Hematopoietic multipotent progenitor cell treated with erythropoietin and hydrocortisone succinate and interleukin-3 and kit ligand, for 4 days (in vitro differentiated cells): Measurements from ENCODE around the gene COL23A1.

Experiments used
- DNase-seq: peaks from one replicate; pipeline ENCODE4 v3.0.0-alpha.2; 2015

The COL23A1 gene

GRCh38 chr5:178553517-178553916, 36.7 kb downstream of the COL23A1 start:
- no peak for DNase-seq

GRCh38 chr5:178551468-178551867, 38.7 kb downstream of the COL23A1 start:
- DNase-seq, result no peak

- peak; percentile 74 for DNase-seq
Measured at GRCh38 chr5:178551059-178551458, 39.1 kb downstream of the COL23A1 start.

- DNase-seq, result no peak
Measured at GRCh38 chr5:178548746-178549145, 41.4 kb downstream of the COL23A1 start.

GRCh38 chr5:178547753-178548415, 42.3 kb downstream of the COL23A1 start:
- no peak for DNase-seq

GRCh38 chr5:178547052-178547666, 43.0 kb downstream of the COL23A1 start:
- no peak for DNase-seq

- no peak for DNase-seq
Measured at GRCh38 chr5:178546675-178547033, 43.5 kb downstream of the COL23A1 start.

GRCh38 chr5:178545941-178546674, 44.1 kb downstream of the COL23A1 start:
- DNase-seq, result no peak

- no peak for DNase-seq
Measured at GRCh38 chr5:178545176-178545575, 45.0 kb downstream of the COL23A1 start.

GRCh38 chr5:178544166-178544834, 45.9 kb downstream of the COL23A1 start:
- DNase-seq, result no peak

- no peak for DNase-seq
Measured at GRCh38 chr5:178542455-178542854, 47.7 kb downstream of the COL23A1 start.

- no peak for DNase-seq
Measured at GRCh38 chr5:178540526-178540925, 49.7 kb downstream of the COL23A1 start.

- DNase-seq, result peak; percentile 66
Measured at GRCh38 chr5:178538741-178539229, 51.4 kb downstream of the COL23A1 start.

- DNase-seq, result no peak
Measured at GRCh38 chr5:178537467-178538371, 52.5 kb downstream of the COL23A1 start.

GRCh38 chr5:178536541-178537466, 53.4 kb downstream of the COL23A1 start:
- no peak for DNase-seq

- DNase-seq, result peak; percentile 97
Measured at GRCh38 chr5:178535299-178536175, 54.7 kb downstream of the COL23A1 start.

GRCh38 chr5:178533136-178533535, 57.1 kb downstream of the COL23A1 start:
- DNase-seq, result peak; percentile 25

GRCh38 chr5:178532666-178533065, 57.5 kb downstream of the COL23A1 start:
- DNase-seq, result peak; percentile 54

GRCh38 chr5:178532236-178532635, 58.0 kb downstream of the COL23A1 start:
- no peak for DNase-seq

- DNase-seq, result no peak
Measured at GRCh38 chr5:178531786-178532185, 58.4 kb downstream of the COL23A1 start.
